ENCODE measurements around the gene LARGE2. TPM values are rescaled to one million over a fixed set of nuclear protein-coding genes. Genes with fewer than 3 reads are reported as not detected.

The LARGE2 gene
- total and polyA plus RNA-seq, 2 of the 13 experiments (the other 11 are each of a cell fraction or from before 2014, with no cell fraction given), result 8.5 to 21.6 TPM

- TF ChIP-seq ETS1 (CRISPR knock-in tag; IDR thresholded peaks at IDR 0.05), result no peak
Measured at GRCh38 chr11:45880772-45881570, 41.5 kb upstream of the LARGE2 start (continued).

- Histone ChIP-seq H3K36me3 (replicated peaks in 1 of 2; ENCODE audit: control insufficient read depth in 1 of 2, insufficient read depth in 2 of 2, low read length in 2 of 2) (peaks cover 11% of the 10 kb centered on the region in 2 experiments; a peak in 4 of 5 replicates), H3K4me3 (replicated peaks in 1 of 3; ENCODE audit: insufficient read depth in 1 of 3, low read depth in 2 of 3, low read length in 3 of 3) (no peak overlapping the region)
- 93% methylated on average over 4 of the region's 6 CpGs for WGBS (ENCODE audit: low lambda C conversion rate)
Measured at GRCh38 chr11:45881708-45882368, 40.6 kb upstream of the LARGE2 start.

More at GRCh38 chr11:45881708-45882368, 40.6 kb upstream of the LARGE2 start:
- BruUV-seq (replicated peaks), result no TSS peak
- Histone ChIP-seq H3K9me3 (ENCODE audit: low read length) (no peaks in the 10 kb centered on the region), H4K20me1 (ENCODE audit: insufficient read depth, low read length) (peaks cover 15% of the 10 kb centered on the region; the same call in 1 of the 2 replicates), H2AFZ (ENCODE audit: low read length) (no peak overlapping the region), H3K4me1 (ENCODE audit: insufficient read depth, low read length) (no peaks in the 10 kb centered on the region), H3K27ac (ENCODE audit: extremely low read length, insufficient read depth, low read length) (no peak overlapping the region), H3K79me2 (ENCODE audit: insufficient read depth, low read length) (no peaks in the 10 kb centered on the region), H3K27me3 (ENCODE audit: control insufficient read depth in 1 of 2, insufficient read depth in 2 of 2, low read length in 2 of 2) (no peaks in the 10 kb centered on the region; a peak in 1 of 5 replicates), H3K9ac (ENCODE audit: insufficient read depth, low read depth, low read length) (no peak overlapping the region), H3K4me2 (ENCODE audit: low read depth, low read length) (no peak overlapping the region)
- no peak for TF ChIP-seq THAP9 (CRISPR knock-in tag; IDR thresholded peaks at IDR 0.05; ENCODE audit: borderline replicate concordance)
- no peak for TF ChIP-seq CHCHD3 (CRISPR knock-in tag; IDR thresholded peaks at IDR 0.05)
- no peak for TF ChIP-seq ISL2 (CRISPR knock-in tag; IDR thresholded peaks at IDR 0.05)
- TF ChIP-seq ZNF737 (CRISPR knock-in tag; IDR thresholded peaks at IDR 0.05; ENCODE audit: borderline replicate concordance), result no peak
- TF ChIP-seq WIZ (CRISPR knock-in tag; IDR thresholded peaks at IDR 0.05), result no peak
- TF ChIP-seq ZNF646 (CRISPR knock-in tag; IDR thresholded peaks at IDR 0.05), result no peak
- TF ChIP-seq ZNF878 (CRISPR knock-in tag; IDR thresholded peaks at IDR 0.05), result no peak
- no peak for TF ChIP-seq ATF5 (CRISPR knock-in tag; IDR thresholded peaks at IDR 0.05; ENCODE audit: low read depth)
- FAIRE-seq (no peak), DNase-seq (ENCODE audit: low spot score) (no peak), ATAC-seq (no peak)
- intact Hi-C loops (cut with micrococcal nuclease; ENCODE audit: unreplicated experiment) (no loop called here), in situ Hi-C loops (cut with HindIII; ENCODE audit: extremely low pct_ligation_motif_present, low pct_unique_long_range_greater_than_20kb) (no loop called here)
- CTCF ChIA-PET (ENCODE audit: low intra/inter-chr PET ratio, low total read pairs), result no interaction called here
- POLR2A ChIA-PET, result no interaction called here

Data from HepG2 (cell line).